Stimulated activated CD4-positive, alpha-beta T cell treated with anti-CD3 and anti-CD28 coated beads, TNF-alpha, amount 100 ng/mL, for 48 hours (primary cell): ENCODE results near the gene GMDS.

Source experiments
- DNase-seq, 3 donors: peaks; one replicate each; pipeline ENCODE4 v3.0.0-alpha.2; 2020; ENCODE audit warnings: low read depth in 3 of 3

Gene GMDS

DNA sequence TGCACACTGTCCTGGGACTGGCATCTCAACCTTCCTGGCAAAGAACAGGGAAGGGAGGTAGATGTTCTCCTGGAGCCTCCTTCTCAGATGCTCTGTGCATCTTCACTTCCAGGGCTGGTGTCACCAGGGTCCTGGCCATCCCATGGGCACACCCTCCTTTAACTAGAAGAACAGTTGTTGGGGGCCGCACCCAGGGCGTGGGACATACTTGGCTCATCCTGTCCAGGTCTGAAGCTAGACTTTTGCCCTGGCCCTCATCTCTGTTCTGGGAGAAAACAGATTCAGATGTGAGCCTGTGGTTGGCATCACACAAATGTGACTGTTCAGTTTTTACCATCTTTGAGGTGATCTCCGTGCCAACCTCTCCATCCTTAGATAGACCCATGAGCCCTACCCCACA lies 594.0 kb downstream of the GMDS start:
- DNase-seq: no peak

DNA sequence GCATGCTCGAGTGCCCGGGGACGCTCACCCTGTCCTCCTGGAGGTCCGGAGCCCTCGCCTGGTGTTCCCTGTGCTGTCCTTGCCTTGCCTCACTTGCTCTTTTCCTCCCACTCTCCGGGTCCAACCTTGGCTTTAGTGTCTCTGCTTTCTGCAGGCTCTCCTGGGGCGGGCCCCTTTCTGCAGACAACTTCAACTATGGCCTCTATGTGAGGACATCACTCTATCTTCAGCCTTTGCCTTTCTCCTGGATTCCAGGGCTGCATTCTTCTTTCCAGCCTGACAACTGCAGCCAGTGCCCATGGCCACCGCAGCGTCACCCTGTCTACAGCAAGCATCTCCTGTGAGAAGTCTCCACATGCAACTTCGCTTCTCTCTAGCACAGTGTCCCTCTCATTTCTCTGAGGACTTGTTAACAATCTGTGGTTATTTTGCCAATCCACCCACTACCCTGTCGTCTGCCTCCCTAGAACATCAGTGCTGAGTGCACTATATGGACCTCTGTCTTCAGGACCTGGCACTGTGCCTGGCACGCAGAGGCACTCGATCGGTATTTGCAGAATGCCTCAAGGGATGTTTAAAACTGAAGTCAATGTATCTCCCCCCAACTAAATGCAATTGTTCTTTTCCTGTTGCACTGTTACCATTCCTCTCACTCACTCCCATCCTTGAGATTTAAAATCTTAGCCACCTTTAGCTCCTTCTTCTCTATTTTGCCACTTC lies 599.8 kb downstream of the GMDS start:
- no peak for DNase-seq

DNA sequence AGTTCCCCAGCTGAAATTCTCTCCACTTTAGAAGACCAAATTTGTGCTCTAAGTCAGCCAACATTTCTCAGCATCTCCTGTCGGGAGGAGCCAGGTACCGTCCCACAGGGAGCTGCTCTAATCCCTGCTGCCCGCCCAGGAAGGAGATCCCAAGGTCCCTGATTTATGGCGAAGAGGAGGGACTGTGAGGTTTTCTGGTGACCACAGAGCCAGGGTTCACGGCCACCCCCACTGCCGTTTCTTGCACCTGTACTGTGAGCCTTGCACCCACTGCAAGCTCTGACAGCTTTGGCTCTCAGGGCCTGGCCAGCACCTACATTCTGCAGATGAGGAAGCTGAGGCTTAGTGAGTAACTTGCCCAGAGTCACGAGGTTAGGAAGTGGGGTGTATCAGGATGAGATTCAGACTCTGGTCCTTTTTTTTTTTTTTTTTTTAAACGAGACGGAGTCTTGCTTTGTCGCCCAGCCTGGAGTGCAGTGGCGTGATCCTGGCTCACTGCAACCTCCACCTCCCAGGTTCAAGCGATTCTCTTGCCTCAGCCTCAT lies 600.8 kb downstream of the GMDS start:
- DNase-seq: no peak

DNA sequence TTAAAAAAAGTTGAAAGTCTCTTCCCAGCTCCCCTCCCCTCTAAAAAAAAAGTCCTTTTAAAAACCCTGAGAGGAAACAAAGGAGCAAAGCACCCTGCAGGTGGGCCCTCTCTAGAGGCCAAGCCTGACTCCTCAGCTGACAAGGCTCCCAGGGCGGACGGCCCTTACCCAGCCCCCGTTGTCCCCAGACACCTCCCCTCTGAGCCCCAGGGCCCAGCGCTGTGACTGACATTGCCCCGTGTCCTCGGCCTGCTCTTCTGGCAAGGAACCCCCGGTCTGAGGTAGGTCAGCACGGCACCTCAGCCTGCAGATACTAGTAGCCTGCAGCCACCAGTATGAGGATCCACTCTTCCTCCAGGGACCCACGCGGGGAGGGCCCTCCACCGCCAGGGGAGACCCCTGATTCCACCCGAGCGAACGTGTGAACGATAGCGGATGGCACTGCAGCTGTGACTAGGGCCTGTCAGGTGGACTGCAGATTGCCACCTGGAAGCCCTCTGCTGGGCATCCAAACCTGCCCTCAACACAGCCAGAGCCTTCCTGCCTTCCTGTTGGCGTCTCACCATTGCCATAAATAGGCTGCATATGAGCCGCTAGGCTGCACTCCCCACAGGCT lies 601.5 kb downstream of the GMDS start:
- no peak for DNase-seq

DNA sequence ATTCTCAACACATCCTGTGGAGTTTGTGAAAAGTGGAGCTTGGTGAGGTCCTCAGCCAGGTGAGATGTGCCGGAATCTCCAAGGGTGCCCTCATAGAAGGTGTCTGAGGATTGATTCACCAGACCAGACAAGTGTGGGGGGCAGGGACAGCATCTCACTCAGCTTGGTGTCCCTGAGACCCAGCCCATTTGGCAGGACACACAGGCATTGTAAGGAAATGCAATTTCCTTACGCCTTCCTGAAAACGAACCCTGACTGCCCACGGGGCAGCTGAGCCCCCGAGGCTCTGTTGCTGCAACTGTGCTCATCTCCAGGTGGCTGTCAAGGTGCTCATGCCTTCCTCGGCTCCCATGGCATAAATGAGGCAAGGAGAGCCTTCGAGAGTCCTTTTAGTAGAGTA lies 602.3 kb downstream of the GMDS start:
- DNase-seq: no peak

DNA sequence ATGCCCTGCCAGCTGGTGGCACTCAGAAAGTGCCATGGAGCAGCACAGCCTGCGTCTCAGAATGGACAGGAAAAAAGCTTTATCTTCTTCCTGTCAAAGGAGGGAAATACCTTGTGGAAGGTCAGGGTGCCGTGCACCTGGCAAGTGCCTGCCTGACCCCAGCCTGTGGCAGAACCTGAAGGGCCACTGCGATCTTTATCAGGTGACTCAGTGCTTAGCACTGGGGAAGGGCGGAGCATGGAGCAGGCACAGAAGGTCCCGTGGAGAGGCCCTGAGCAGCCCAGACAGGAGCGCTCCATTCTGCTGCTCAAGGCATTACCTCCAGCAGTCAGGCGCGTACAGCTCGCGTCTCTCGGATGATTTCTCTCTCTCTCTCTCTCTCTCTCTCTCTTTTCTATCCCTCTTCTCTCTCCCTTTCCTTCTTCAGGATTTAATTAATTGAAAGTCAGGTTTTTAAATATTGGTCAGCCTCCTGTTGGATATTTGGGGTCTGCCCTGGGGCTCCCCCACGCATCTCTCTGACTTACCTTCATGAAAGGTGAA lies 604.0 kb downstream of the GMDS start:
- DNase-seq: no peak

DNA sequence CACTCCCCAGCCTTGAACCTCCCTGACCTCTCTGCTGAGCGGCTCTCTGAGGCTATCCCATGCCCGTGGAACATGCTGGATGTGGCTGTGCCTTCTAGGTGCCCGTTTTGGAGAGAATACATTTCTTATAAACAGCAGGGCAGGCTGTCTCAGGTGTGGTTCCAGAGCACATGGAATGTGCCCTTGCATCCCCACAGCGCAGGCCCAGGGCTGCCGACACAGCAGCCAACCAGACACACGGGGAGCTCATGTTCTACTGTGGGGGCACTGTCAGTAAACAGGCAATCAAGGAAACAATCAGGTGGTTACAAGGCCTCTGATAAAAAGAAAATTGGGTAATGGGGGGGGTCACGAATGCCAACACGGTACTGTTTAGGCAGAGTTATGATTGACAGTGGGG lies 604.9 kb downstream of the GMDS start:
- no peak for DNase-seq

DNA sequence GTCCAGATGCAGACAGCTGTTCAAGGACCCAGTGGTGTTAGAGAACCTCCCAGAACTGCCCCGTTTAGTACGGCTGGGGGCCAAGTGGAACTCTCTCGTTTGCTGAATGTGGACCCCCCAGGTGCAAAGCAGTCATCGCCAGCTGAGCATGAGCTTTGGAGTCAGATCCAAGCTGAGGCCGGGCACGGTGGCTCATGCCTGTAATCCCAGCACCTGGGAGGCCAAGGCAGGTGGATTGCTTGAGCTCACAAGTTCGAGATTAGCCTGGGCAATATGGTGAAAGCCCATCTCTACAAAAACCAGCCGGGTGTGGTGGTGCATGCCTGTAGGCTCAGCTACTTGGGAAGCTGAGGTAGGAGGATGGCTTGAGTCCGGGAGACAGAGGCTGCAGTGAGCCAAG lies 606.0 kb downstream of the GMDS start:
- DNase-seq: no peak

DNA sequence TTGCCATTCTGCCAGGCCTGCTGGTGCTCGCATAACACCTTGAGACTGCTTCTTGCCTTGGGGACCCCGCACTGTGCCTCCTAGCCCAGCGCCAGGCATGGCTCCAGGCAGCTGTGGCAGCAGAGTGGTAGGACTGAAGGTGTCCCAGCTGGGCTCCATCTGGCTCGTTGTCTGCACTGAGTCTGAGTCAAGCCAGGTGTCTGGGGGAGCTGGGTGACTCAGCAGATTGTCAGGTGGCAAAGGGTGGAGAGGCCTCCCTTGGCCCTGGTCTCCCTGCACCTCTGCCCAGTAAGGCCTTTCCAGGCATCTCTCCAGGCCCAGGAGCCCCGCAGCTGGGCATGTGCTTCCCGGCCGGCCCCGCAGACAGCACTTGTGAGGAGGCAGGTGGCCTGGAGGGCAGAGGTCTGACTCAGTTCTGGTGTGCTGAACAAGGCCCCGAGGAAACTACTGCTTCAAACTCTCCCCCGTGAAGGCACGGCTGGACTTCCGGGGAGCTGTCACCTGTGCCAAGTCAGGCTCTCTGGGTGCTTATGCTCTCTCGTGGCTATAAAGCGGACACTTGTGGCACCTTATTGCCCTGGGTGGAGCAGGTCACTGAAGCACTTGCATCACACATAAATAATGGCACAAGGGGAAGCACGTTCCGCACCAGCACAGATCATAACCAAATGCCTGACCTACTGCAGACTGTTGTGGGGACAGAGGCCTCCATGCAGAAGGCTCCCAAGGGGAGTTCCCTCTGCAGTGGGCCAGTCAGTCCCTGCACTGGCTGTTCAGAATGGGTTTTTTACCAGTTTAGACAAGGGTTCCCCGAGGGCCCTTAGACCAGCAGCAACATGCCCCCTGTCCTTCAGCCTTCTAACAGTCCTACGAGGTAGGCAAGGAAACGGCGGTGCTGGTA lies 608.2 kb downstream of the GMDS start:
- DNase-seq: no peak

DNA sequence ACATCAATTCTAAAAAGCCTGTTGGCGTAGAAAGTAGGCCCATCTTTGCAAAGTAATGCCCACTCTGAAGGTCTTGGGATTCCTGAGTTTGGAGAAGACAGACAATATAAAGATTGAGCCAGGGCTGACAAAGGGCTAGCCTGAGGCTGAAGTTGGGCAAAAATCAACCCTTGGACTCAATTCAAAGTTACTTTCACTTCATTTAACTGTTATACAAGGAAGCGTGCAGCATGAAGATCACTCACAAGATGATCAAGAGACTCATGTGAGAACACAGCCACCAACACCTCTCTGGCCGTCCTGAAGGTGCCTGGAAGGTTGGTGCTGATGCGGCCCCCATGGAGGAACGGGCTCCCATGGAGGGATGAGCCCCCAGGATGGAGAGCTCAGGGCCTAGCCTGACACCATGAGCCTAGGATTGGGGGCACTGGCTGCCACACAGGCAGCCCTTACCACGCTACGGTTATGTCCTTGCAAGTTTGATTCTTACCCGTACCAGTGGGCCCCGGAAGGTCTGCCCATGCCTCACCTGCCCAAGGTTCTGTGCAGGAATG lies 609.1 kb downstream of the GMDS start:
- DNase-seq: no peak

DNA sequence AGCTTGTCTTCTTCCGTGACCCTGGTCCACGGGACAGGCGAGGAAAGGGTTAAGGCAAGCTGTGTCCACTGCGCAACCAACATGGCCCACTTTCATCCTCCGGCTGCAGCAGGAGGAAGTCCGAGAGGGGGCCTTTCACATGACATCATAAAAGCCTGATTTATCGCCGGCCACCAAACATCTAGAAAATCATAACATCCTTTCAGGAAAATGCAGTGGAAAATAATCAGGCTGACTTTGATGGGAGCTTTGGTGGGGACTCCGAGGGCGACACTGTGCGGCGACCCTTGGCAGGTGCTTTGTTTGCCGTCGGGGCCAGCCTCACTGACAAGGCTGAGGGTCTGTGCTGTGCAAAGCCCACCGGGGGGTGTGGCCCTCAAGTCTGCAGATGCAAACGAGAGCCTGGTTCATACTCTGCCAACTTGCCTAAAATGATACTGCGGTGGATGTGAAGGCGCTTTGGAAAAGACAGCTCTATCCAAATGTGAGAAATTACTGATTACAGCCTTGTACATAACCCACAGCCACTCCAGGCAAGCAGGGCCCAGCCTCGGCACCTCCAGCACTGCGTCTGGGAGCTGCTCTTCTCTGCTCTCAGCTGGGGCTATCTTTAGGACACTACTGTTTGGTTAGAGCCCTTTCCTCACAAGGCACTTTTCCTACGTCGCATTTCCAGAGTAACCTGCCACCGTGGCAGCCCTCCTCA lies 609.9 kb downstream of the GMDS start:
- no peak for DNase-seq

DNA sequence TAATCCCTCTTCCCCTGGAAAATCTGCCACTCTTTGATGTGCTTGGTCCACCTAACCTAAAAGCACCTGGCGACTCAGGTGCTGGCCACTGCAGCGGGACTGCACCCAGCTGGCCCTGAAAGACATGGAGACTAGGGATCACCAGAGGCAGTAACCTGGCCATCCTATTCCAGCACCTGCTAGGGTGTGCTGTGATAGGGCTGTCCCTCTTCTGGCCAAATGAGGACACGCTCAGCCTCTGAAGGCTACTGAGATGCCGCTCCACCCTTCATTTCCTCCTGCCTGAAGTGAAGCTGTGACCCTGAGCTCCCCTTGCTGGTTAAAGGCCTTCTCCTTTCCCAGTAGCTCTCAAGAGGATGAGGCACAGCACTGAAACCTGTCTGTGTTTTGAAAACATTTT lies 611.3 kb downstream of the GMDS start:
- DNase-seq: no peak

DNA sequence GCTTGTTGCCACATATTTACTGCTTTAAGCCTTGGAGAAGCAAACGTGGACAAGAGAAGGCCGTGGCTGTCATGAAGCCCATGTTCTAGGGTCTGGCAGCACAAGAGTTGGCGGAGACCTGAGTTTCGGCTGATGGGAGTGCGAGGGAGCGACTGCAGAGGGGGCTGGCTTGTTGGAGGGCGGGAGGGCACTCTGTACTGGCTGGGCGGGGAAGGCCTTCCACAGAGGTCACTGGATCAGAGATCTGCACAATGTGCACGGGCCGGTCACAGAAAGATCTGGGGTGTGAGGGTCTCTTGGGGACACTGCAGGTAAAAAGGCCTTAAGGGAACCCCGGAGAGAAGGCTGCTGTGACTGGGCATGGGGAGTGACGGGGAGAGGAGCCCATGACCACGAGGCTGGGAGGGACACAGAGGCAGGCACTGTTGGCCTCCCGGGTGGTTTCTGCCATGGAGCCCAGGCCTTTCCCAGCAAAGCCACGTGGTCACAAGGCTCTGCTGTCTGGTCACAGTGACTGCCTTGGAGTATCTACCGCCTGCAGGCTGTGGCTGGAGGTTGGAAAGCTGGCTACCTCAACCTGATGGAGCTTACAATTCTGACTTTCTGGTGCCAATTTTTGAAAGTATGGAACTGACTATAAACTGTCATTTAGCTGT lies 611.9 kb downstream of the GMDS start:
- no peak for DNase-seq

DNA sequence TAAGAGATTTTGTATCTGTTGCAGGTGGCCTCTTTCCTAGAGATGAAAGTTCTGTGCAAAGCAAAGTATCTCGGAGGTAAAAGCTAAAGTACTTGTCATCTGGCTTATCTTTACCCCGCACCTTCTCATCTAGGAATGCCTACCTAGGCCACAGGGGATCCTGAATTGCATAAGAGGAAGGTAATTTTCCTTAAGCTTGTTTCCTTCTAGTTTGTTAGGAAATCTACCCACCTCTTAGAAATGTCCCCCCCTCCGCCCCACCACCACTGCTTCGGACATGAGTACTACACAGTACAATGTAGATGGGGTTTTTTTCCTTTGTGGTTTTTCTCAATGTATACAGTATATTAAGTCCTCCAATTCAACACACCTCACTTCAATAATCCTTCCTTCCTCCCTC lies 614.2 kb downstream of the GMDS start:
- no peak for DNase-seq

DNA sequence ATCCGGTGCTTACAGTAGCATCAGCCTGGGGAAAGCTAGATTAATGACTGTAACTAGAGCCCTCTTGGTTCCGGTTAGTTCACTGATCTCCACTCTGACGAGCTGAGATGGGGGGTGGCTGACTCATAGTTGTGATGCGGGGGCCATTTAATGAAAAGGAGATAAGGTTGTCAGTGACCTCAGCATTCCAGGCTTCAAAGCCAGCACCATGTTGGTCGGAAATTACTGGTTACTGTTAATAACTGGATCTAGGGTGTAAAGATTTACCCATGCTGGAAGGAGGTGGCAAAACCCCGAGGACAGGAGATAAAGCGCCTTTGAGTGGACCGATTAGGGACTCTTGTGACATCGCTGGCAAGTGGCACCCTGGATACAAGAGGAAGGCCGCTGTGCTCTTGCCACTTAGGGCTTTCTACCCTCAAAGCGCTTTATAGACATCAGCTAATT lies 614.6 kb downstream of the GMDS start:
- no peak for DNase-seq

DNA sequence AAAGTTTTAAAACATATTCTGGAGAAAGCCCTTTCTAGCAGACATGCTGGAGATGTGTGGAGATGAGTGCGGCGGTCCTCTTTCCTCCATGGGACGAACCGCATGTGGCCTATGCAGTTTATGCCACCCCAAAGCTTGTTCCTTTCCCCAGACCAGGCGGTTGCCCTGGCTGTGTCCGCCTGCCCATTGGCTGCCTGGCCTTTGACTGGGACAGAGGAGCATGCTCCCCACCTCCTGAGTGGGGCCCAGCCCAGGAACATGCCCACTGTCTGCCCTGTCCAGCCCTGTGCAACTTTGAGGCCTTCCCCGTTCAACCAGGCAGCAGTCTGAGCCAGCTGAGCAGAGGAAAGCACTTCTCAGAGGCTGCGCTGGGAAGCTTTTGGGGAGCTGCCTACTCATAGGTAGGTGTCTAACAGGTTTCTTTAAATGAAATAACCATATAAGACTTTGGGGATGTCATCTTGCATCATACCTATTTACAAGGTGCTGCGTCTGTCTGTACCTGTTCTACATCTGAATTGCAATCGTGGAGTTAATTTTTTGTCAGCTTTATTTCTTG lies 615.1 kb downstream of the GMDS start:
- no peak for DNase-seq

DNA sequence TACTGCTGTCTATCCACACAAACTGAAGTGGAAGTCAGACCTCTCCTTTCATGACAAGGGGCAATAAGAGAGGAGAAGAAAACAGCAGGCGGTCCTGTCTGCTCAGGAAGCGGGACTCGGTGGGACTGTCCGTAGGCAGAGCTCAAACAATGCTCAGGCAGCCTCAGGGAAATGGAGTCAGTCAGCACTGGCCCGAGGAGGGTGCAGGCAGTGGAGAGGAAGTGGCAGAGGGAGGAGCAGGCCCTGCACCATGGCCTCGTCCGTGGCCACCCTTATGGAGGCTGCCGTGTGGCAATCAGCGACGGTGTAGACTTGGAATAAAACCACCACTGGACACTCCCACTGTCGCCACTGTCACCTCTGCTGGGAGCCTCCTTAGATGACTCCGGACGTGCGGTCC lies 616.1 kb downstream of the GMDS start:
- no peak for DNase-seq

DNA sequence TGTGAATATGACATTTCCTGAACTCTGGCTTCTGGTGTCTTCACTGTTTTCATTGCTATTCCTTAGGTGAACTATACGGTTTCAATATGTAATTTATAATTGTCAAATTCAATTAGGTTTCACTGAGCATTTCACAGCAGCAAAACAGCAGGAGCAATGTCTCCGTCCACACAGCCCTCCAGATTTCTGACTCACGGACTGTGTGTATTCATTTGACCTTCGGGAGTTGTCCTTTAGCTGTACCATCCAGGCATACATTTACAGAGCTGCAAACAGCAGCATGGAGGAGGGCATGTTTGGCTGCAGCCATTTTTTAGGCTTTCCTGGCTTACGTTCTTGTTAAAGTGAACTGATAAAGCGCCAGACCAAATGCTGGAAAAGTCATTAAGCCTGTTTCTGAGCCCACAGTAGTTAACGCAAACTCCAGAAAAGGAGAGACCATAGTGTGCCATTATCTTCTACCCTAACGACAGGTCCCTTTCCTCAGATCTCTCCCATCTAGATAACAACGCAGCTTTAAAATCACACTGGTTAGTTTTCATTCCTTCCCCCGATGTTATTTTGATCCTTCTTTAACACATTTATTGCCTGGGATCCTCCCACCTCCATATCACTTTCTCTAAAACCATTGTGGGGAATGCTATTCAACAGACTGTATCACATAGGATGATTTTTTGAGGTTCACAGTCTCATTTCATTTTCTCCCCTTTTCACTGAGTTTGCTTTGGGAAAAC lies 617.4 kb downstream of the GMDS start:
- DNase-seq: no peak

DNA sequence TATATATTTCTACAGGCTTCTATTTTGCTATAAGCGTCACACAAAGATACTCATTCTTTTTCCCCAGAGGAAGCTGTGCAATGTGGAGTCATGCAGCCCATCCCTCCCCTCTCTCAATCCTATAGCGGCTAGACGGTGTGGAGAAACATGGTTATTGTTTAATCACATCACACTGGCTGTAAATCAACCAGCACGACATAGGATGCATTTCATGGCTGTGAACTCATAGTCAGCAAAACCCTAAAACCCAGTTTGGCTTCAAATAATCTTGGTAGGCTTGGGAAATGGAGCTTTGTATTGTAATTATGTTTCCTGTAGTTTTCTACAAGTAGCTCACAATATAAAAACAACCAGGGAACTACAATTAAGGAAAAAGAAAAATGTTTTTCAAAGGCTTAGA lies 618.9 kb downstream of the GMDS start:
- DNase-seq: no peak
